HL-60/S4 treated with phorbol 12-myristate 13-acetate at 8.2 ng/mL for 4 days and 3 days (cell line): ENCODE measurements around the gene AKAP9.
"Not testable (repeated sequence)": the region's sequence is repeated elsewhere in the genome, so short reads cannot be mapped to it uniquely, and the experiment has no call there.

Experiments
- in situ Hi-C: fragments of 300-500 bp; cut with MboI; formaldehyde crosslinking; loops from 2 replicates; pipeline ENCODE4 v1.15.0; 2022; ENCODE audit warnings: low sequenced_read_pairs

Gene AKAP9

DNA sequence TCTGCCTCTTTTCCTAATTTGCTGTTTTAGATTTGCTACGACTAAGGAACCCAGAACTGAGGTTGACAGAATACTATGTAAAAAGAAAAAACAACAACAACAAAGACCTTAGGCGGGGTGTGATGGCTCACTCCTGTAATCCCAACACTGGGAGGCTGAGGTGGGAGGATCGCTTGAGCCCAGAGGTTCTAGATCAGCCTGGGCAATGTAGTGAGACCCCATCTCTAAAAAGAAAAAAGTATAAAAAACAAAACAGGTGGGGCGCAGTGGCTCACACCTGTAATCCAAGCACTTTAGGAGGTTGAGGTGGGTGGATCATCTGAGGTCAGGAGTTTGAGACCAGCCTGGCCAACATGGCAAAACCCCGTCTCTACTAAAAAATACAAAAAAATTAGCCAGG, 4.3 kb downstream of the AKAP9 start:
- in situ Hi-C loops: not testable (repeated sequence)

DNA sequence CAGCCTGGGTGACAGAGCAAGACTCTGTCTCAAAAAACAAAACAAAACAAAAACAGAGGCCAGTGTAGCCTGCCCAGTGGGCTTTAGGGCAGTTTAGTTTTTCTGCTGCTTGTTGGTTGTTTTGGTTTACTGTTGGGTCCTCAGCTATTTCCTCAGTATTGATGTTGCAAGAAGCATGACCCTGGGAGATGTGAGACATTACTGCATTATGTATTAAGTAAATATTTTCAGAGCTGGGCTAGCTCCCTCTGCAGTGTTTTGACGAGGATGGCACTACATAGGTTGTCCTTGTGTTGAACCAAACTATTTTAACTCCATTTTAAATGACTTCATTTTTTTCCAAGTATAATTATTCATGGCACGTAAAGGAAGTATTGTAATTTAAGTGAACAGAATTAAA, 4.8 kb downstream of the AKAP9 start:
- in situ Hi-C loops: no loop called here

DNA sequence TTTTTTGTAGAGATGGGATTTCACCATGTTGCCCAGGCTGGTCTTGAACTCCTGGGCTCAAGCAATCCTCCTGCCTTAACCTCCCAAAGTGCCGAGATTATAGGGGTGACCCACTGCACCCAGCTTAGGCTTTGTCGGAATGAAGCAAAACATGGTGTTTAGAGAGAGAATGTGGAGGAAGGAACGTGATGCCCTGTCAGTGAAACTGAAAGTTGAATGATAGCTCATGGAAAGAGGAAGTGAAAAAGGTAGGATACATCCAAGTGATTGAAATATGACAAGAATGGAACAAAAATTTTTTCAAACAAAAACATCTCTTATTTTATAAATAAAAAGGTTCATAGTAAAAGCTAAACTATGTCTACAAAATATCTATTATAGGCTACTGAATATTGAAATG, 5.9 kb downstream of the AKAP9 start:
- in situ Hi-C loops: no loop called here

- in situ Hi-C loops: no loop called here
These were observed 7.3 kb downstream of the AKAP9 start for GRCh38 chr7:91947948-91948347.

DNA sequence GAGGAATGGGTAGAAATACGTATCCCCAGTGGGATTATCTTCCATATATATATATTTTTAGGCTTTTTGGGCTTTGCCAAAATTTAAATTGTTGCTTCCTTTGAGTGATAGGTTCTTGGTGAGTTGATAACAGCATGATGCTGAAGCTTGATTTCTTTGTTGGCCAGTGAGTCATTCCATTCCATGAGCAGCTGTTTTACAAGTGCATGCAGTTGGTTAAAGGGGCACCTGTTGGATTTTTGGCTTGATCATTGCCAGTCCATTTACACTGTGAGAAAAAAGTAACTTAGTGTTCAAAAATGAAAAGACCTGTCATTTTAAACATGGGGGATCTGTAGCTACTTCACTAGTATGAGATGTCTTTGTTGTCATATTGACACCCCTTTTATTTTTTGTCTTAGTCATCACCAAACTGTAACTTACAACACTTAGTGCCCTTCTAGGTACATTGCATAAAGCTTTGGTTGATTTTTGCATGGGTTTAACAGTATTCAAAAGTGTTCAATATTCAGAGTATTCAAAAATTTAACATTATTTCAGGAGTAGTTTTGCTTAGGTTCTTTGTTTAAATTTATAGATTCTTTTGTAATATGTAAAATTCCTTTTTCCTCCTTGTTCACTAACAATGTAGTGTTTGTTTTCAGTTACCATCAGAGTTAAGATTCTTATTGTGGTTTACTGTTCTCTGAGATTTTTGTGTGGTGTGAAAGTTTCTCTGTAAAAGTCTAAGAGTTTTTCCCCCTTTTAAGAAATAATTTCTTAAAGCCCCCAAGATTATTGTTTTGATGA, 8.8 kb downstream of the AKAP9 start:
- in situ Hi-C loops: no loop called here

- in situ Hi-C loops: no loop called here
These were observed 13.0 kb downstream of the AKAP9 start for GRCh38 chr7:91953618-91954017.

GRCh38 chr7:91956464-91956863, 15.8 kb downstream of the AKAP9 start:
- in situ Hi-C loops: not testable (repeated sequence)

GRCh38 chr7:91957232-91957631, 16.6 kb downstream of the AKAP9 start:
- in situ Hi-C loops: no loop called here

DNA sequence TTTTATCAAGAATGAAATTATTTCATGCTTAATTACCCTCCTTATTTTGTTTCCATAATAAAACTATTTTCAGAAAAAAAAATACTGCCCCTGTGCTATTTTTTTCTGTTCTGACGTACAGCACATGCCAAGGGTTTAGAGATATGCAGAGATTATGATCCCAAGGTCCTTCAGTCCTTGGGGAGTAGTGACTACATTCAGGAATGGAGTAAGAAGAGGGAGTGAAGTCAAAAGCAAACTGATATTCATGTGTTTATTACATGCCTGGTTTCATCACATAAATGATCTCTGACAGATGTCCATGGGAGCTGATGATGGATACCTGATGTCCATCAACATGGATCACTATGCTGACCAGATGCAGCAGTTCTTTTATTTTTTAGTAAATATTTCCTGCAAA, 17.2 kb downstream of the AKAP9 start:
- in situ Hi-C loops: no loop called here

- in situ Hi-C loops: no loop called here
These were observed 18.4 kb downstream of the AKAP9 start for GRCh38 chr7:91959023-91959422.

- in situ Hi-C loops: no loop called here
These were observed 21.2 kb downstream of the AKAP9 start for GRCh38 chr7:91961816-91962215.

DNA sequence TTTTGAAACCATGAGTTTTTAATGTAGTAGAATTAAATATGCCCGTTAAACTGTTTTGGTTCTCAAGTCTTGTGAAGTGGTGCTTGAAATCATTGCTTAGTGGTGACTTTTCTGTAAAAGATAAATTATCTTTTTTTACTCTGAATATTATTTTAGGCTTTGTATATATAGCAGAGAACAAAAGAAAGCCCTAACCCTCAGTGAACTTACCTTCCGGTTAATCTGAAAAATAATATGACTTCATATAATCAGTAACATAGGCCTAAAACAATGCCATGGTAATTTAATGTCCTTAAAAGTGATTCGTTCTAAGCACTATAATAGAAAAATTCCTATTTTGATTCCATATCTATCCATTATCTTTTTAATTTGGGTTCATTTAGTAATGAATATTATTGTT, 21.8 kb downstream of the AKAP9 start:
- in situ Hi-C loops: no loop called here

DNA sequence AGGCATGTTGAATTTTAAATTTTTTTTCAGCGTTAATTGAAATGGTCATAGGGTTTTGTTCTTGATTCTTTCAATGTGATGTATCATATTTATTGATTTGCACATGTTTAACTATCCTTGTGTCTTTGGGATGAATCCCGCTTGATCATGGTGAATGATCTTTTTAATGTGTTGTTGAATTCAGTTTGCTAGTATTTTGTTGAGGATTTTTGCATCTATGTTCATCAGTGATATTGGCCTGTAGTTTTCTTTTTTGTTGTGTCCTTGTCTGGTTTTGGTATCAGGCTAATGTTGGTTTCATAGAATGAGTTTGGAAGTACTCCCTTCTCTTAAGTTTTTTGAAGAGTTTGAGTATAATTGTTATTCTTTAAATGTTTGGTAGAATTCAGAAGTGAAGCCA, 26.9 kb downstream of the AKAP9 start:
- in situ Hi-C loops: not testable (repeated sequence)

DNA sequence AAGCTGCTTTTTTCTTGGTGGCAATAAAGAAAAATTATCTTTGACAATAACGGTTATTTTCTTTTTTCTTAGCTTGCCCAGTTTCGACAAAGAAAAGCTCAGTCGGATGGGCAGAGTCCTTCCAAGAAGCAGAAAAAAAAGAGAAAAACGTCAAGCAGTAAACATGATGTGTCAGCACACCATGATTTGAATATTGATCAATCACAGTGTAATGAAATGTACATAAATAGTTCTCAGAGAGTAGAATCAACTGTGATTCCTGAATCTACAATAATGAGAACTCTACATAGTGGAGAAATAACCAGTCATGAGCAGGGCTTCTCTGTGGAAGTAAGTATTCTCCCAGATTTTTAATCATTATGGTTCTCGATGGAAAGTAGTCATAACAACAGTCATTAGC, 33.0 kb downstream of the AKAP9 start:
- in situ Hi-C loops: no loop called here

DNA sequence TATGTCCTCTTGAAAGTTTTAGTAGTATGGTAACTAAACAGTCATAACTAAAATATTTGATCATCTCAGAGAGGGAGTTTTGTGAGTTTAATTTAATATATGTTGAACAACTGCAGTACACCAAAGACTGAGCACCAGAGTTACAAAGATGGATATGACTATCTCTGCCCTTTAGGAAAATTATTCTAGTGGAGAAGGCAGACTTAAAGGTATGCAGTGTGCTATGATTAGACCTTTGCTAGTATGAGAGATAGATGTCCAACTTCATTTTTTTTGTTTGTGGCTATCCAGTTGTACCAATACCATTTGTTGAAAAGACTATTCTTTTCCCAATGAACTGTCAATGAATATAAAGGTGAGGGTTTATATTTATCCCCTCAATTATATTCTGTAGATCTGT, 33.4 kb downstream of the AKAP9 start:
- in situ Hi-C loops: no loop called here

DNA sequence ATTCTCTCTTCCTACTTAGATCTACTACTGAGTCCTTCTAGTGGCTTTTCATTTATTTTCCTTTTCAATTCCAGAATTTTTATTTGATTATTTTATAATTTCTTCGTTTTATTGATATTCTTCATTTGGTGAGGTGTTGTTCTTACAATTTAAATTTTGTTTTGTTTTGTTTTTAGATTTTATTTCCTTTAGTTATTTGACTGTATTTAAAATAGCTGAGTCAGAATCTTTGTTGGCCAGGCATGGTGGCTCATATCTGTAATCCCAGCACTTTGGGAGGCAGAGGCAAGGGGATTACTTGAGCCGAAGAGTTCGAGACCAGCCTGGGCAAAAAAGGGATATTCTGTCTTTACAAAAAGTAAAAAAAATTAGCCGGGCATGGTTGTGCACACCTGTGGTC, 36.1 kb downstream of the AKAP9 start:
- in situ Hi-C loops: no loop called here

- in situ Hi-C loops: no loop called here
These were observed 38.9 kb downstream of the AKAP9 start for GRCh38 chr7:91979590-91979989.

GRCh38 chr7:91982352-91982751, 41.7 kb downstream of the AKAP9 start:
- in situ Hi-C loops: not testable (repeated sequence)

DNA sequence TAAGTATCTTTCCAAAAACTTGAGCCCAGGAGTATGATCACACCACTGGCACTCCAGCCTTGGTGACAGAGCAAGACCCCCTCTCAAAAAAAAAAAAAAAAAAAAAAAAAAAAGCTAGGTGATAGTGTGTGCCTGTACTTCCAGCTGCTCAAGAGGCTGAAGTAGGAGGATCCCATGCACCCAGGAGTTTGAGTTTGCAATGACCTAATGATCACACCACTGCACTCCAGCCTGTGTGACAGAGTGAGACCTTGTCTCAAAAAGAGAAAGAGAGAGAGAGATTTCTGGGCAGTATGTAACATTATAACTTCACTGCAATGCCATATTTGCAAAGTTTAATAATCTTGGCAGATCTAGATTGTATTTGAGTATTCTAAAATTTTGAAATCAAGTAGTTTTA, 47.6 kb downstream of the AKAP9 start:
- in situ Hi-C loops: no loop called here

DNA sequence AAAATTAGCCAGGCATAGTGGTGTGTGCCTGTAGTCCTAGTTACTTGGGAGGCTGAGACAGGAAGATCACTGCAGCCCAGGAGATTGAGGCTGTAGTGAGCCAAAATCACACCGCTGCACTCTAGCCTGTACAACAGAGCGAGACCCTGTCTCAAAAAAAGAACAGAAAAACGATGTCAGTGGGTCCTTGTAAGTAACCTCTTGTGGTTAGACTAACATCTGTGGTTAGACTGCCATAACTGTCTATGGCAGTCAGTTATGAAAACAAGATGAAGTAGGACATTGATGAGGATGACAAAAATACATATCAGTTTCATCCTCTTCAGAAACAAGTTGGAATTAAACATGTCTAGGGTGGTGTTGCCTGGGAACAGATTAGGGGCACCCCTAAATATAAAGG, 53.3 kb downstream of the AKAP9 start:
- in situ Hi-C loops: no loop called here

GRCh38 chr7:91995391-91996105, 54.9 kb downstream of the AKAP9 start:
- in situ Hi-C loops: no loop called here
